Measurements from ENCODE around the gene HHATL. TPM values are rescaled to one million over a fixed set of nuclear protein-coding genes. Genes with fewer than 3 reads are reported as not detected.

Gene HHATL
- total and polyA plus RNA-seq, 8 donors, result 0.29 to 1.3 (median 1.0) TPM; not detected in 1

GRCh38 chr3:42731476-42732195 lies 29.0 kb upstream of the HHATL start:
- DNase-seq (peak in 1 of 4 donors; percentile 17), ATAC-seq (no peak)
- no peak for TF ChIP-seq CTCF (IDR thresholded peaks at IDR 0.05)
- Histone ChIP-seq H3K27me3 (no peaks in the 10 kb centered on the region), H3K4me1 (no peaks in the 10 kb centered on the region), H3K27ac (no peak overlapping the region), H3K36me3 (no peaks in the 10 kb centered on the region), H3K4me3 (no peak overlapping the region), H3K9me3 (no peaks in the 10 kb centered on the region)
- intact Hi-C loops (cut with DNase I), result no loop called here

GRCh38 chr3:42730706-42731420 lies 28.3 kb upstream of the HHATL start:
- intact Hi-C loops (cut with DNase I), result no loop called here
- ATAC-seq, result no peak
- H3K27me3 ChIP-seq, result no peaks in the 10 kb centered on the region

DNA sequence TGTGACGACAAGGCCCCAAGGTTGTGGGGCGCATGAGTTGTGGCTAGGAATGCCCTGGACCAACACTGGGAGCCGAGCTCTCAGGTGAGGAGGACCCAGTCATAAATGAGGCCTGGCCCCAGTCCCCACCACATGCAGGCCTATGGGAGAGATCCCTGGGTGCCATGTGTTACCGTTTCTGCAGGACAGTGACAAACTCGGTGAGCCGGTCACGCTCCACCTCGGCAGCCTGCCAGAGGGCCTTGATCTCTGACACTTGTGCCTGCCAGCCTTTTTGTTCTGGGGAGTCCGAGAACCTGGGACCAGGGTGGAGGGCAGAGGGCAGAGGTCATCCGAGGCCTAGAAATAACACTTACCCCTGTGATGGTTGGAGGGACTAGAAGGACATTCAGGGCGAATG lies 27.7 kb upstream of the HHATL start:
- H3K27ac ChIP-seq, result no peak overlapping the region
- H3K4me3 ChIP-seq, result no peak overlapping the region

More at GRCh38 chr3:42730706-42731420, 28.3 kb upstream of the HHATL start:
- no peak for DNase-seq
- Histone ChIP-seq H3K27ac (no peak overlapping the region), H3K4me3 (no peak overlapping the region), H3K36me3 (no peaks in the 10 kb centered on the region), H3K9me3 (no peaks in the 10 kb centered on the region), H3K4me1 (no peaks in the 10 kb centered on the region)
- TF ChIP-seq CTCF (IDR thresholded peaks at IDR 0.05), result no peak

GRCh38 chr3:42729404-42730145 lies 27.0 kb upstream of the HHATL start:
- intact Hi-C loops (cut with DNase I), result no loop called here
- Histone ChIP-seq H3K4me1 (no peaks in the 10 kb centered on the region), H3K27me3 (no peaks in the 10 kb centered on the region), H3K4me3 (no peak overlapping the region), H3K9me3 (no peaks in the 10 kb centered on the region), H3K27ac (no peak overlapping the region), H3K36me3 (no peaks in the 10 kb centered on the region)
- no peak for ATAC-seq
- TF ChIP-seq CTCF (IDR thresholded peaks at IDR 0.05), result no peak
- peak in 1 of 4 donors; percentile 8 for DNase-seq

More for the DNA sequence above, 27.7 kb upstream of the HHATL start:
- no peak for TF ChIP-seq CTCF (IDR thresholded peaks at IDR 0.05)
- no peak for DNase-seq
- H3K4me1 ChIP-seq, result no peaks in the 10 kb centered on the region
- H3K27me3 ChIP-seq, result no peaks in the 10 kb centered on the region
- no peaks in the 10 kb centered on the region for H3K9me3 ChIP-seq
- ATAC-seq, result no peak
- H3K36me3 ChIP-seq, result no peaks in the 10 kb centered on the region
- intact Hi-C loops (cut with DNase I), result no loop called here
